Stimulated activated CD8-positive, alpha-beta memory T cell treated with anti-CD3 and anti-CD28 coated beads, Interleukin-15, amount 100 ng/mL, for 48 hours (primary cell): ENCODE data around the gene DRC7.
"Not testable (repeated sequence)": the region's sequence is repeated elsewhere in the genome, so short reads cannot be mapped to it uniquely, and the experiment has no call there.

ENCODE experiments used
- DNase-seq, 2 donors: peaks; one replicate each; pipeline ENCODE4 v3.0.0-alpha.2; 2020; ENCODE audit warnings: low read depth in 2 of 2

Gene DRC7

GRCh38 chr16:57711346-57711745 lies 16.7 kb downstream of the DRC7 start:
- no peak for DNase-seq

DNA sequence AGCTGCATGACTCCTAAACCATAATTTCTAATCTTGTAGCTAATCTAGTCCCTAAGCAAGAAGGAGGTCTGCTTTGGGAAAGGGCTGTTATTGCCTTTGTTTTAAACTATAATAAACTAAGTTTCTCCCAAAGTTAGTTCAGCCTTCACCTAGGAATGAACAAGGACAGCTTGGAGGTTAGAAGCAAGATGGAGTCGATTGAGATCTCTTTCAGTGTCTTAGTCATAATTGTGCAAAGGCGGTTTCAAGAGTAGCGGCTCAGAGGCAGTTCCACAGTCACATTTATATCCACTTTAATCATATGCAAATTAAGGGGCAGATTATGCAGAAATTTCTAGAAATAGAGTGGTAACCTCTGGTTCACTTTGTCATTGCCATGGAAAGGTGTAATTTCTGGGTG lies 17.4 kb downstream of the DRC7 start:
- no peak for DNase-seq

- not testable (repeated sequence) for DNase-seq
Observed at GRCh38 chr16:57712569-57712968, 18.0 kb downstream of the DRC7 start.

- no peak for DNase-seq
Observed at GRCh38 chr16:57713596-57713995, 19.0 kb downstream of the DRC7 start.

DNA sequence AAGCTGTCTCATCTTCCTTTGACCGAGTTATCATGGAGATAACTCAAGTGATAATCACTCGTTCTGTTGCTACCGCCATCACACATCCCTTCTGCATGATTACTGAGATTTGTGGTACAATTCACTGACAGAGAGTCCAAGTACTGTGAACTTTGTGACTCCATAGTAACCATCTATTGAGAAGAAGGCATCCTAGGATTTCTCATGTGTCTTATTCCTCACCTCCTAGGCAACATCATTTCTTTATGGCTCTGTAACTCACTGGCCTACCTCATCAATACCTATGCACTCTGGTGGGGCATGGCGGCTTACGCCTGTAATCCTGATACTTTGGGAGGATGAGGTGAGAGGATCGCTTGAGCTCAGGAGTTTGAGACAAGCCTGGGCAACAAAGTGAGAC lies 19.4 kb downstream of the DRC7 start:
- no peak for DNase-seq

DNA sequence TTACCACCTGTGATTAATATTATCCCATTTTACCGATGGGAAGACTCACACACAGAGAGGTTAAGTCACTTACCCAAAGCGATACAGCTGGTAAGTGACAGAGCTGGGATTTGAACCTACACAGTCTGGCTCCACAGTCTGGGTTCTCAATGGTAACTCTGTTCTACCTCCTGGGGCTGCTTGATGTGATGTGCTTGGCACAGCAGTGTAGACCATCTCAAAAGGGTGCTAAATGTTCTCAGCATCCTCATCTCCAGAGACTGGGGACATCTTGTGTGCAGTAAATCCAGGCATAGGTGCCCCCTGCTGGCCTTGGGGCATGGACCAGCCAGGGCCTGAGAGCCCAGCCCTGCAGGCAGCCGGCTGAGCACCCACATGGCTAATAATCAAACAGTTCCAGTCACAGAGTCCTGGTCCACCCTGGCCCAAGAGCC lies 25.6 kb downstream of the DRC7 start:
- peak; percentile 32 to 53 for DNase-seq

- DNase-seq = no peak
Observed at GRCh38 chr16:57721356-57722209, 27.0 kb downstream of the DRC7 start.

- no peak for DNase-seq
Observed at GRCh38 chr16:57722210-57722499, 27.5 kb downstream of the DRC7 start.

DNA sequence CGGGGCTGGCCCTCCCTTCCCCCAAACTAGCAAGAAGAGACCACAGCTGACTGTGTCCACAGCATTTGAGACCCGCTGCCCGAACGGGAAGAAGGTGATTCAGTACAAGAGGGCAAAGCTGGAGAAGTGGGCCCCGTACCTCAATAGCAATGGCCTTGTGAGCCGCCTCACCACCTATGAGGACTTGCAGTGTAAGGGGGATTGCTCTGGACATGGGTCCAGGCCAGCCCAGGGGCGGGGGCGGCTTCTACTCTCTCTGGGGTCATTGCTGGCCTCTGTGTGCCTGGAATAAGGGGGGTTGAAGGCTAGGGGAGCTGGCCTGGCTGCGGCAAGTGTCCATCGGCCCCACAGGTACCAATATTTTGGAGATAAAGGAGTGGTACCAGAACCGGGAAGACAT lies 28.0 kb downstream of the DRC7 start:
- no peak for DNase-seq

- DNase-seq = no peak
Observed at GRCh38 chr16:57723170-57723569, 28.6 kb downstream of the DRC7 start.

DNA sequence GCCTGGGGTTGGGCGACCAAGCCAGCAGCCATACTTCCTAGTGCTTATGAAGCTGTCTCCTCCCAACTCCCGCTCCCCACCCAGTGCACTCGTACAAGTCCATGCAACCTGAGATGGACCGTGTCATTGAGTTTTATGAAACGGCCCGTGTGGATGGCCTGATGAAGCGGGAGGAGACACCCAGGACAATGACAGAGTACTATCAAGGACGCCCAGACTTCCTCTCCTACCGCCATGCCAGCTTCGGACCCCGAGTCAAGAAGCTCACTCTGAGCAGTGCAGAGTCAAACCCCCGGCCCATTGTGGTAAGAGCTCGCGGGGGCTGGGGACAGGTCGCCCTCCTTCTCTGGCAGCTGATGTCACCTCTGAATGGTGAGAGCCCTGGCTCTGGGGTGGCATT lies 29.9 kb downstream of the DRC7 start:
- no peak for DNase-seq

DNA sequence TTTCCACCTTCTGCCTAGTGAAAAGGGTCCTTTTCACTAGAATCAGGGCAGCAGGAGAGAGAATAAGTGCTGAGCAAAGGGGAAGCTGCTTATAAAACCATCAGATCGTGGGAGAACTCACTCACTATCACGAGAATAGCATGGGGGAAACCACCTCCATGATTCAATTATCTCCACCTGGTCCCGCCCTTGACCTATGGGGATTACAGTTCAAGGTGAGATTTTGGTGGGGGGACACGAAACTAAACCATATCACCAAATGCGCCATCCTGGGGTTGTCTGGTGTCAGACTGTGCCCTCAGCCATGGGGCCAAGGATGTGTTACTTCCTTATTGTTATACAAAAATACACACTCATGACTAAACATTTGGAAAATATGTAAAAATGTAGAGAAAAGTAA lies 30.5 kb downstream of the DRC7 start:
- DNase-seq = no peak

DNA sequence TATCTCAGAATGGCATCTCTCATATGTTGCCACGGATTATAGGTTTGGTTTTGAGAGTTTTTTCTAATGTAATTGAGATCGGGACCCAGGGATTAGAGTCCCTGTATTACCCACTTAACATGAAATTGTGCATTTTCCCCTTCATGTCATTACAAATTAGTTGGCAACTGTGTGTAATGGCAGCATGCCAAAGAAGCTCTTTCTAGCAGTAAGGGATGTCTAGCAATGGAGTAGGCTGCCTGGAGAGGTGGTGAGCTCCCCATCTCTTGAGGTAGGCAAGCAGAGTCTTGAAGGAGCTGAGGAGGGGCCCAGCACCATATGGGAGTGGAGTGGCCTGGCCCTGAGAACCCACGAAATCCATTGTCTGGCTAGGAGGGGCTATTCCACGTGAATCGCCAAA lies 30.9 kb downstream of the DRC7 start:
- no peak for DNase-seq

DNA sequence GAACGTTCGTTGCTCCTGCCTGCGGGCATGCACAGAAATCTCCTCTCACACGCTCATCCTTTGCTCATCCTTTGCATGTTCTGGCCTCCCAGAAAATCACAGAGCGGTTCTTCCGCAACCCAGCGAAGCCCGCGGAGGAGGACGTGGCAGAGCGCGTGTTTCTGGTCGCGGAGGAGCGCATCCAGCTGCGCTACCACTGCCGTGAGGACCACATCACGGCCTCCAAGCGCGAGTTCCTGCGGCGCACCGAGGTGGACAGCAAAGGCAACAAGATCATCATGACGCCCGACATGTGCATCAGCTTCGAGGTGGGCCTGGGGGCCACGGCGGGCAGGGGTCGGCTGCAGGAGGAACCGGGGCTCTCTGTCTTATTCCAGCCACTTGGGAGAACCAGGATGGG lies 31.4 kb downstream of the DRC7 start:
- DNase-seq = no peak

DNA sequence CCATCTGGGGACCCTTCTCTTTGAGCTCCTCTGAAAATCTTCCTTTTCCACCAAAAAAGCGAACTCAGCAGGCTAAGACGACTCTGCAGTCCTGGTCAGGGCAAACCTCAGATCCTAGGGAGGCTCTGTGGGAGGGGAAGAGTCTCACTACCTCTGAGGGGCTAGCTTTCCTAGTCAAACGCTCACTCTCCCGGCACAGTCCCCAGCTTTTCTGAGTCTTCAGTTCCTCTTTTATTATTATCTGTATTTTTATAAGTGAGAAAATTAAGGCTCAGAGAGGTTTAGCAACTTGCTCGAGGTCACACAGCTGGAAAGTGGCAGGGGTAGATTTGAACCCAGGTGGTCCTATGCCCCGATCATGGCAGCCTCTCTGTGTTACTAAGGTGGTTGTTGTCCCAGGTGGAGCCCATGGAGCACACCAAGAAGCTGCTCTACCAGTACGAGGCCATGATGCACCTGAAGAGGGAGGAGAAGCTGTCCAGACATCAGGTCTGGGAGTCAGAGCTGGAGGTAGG lies 31.9 kb downstream of the DRC7 start:
- DNase-seq = no peak

- no peak for DNase-seq
Observed at GRCh38 chr16:57727610-57728009, 33.0 kb downstream of the DRC7 start.

DNA sequence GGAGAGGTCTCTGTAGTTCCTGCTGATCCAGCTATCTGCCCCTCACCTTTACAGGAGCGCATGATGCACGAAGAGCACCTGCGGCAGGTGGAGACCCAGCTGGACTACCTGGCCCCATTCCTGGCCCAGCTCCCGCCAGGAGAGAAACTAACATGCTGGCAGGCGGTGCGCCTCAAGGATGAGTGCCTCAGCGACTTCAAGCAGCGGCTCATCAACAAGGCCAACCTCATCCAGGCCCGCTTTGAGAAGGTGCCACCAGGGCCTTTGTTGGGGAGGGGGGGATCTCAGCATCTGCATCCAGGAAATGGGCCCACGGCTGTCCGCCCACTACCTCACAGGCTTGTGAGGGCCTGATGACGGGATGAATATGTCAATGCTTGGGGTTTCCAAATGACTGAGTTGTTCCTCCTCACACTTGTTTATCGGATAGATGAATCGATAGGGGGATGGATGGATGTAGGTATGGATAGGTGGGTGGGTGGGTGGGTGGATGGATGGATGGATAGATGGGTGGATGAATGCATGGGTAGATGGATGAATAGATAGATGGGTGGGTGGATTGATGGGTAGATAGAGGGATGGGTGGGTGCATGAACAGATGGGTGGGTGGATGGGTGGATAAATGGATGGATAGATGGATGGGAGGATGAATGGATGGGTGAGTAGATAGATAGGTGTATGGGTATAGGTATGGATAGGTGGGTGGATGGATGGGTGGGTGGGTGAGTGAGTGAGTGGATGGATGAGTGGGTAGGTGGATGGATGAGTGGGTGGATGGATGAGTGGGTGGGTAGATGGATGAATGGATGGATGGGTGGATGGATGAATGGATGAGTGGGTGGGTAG lies 34.0 kb downstream of the DRC7 start:
- no peak for DNase-seq

DNA sequence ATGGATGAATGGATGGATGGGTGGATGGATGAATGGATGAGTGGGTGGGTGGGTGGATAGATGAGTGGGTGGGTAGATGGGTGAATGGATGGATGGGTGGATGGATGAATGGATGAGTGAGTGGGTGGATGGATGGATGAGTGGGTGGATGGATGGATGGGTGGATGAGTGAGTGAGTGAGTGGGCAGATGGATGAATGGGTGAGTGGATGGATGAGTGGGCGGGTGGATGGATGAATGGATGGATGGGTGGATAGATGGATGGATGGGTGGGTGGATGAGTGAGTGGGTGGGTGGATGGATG lies 34.5 kb downstream of the DRC7 start:
- no peak for DNase-seq

GRCh38 chr16:57729852-57730251 lies 35.2 kb downstream of the DRC7 start:
- DNase-seq = not testable (repeated sequence)

DNA sequence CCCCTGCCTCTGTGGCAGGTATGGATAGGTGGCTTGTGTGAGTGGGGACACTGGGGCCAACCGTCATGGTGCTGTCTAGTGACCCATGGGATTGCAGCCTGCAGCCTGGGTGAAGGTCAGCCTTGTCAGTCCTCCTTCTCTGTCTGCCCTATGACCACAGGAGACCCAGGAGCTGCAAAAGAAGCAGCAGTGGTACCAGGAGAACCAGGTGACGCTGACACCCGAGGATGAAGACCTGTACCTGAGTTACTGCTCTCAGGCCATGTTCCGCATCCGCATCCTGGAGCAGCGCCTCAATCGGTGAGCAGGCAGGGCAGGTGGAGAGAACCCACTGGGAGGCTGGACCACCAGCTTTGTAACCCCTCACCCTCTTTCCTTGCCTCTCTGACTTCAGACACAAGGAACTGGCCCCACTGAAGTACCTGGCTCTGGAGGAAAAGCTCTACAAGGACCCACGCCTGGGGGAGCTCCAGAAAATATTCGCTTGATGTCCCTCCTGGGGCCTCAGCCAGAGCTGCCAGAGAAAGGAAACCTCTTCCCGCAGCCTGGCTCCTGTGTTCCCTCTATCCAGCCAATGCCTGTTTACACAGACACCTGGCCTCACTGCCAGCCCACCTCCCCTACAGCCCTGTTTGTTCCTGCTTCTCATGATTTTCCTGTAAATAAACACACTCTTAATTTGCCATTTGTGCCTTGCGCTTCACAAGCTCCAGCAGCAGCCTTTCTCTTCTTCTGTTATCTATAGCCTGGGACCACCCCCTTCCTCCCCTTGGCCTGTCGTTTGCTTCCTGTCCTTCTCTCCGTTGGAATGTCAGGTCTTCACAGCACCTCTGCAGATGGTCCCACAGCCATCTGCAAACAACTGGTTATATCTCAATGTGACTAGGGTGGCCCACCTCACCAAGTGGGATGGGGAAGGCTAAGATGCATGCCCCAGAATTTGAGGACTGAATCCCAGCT lies 36.4 kb downstream of the DRC7 start:
- DNase-seq = no peak

DNA sequence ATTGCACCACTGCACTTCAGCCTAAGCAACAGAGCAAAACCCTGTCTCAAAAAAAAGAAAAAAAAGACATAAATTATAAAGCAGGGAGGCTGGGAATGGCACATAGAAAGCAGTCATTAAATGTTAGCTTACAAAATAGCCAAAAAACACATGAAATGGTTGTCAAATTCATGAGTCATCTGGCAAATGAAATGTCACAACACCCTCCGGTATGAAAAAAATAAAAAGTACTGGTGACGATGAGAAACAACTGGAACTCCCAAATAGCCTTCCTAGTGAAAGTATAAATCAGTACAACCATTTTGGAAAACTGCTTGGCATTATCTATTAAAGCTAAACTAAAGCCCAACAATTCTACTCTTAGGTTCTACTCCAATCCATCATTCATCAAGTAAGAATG lies 37.4 kb downstream of the DRC7 start:
- DNase-seq = no peak

DNA sequence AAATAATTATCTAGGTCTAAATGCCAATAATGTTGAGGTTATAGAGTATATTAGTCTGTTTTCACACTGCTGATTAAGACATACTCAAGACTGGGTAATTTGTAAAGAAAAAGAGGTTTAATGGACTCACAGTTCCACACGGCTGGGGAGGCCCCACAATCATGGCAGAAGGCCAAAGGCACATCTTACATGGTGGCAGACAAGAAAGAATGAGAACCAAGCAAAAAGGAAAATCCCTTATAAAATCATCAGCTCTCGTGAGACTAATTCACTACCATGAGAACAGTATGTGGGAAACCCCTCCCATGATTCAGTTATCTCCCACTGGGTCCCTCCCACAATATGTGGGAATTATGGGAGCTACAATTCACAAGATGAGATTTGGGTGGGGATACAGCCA lies 38.1 kb downstream of the DRC7 start:
- DNase-seq = no peak
